SK-N-SH (cell line): ENCODE data around the gene CNNM3.

Experiments used
- CHD2 ChIP-seq: fragments of 150-350 bp; IDR thresholded peaks from 2 replicates; pipeline ENCODE4 v1.6.1; 2018; ENCODE audit warnings: low read length; ENCODE audit not compliant: partially characterized antibody
- EP300 ChIP-seq, 2 experiments: IDR thresholded peaks; 2 replicates each; pipeline versions ENCODE4 v1.4.0 to v1.6.1; 2012; ENCODE audit warnings: borderline replicate concordance in 1 of 2, low read depth in 1 of 2, low read length in 1 of 2
- EZH2phosphoT487 ChIP-seq: fragments of 200-600 bp; sonication (generic); IDR thresholded peaks from 2 replicates; pipeline ENCODE4 v1.6.1; 2017; ENCODE audit warnings: low read depth, mixed run types, mild to moderate bottlenecking, antibody characterized with exemption, moderate library complexity, borderline replicate concordance
- GABPA ChIP-seq: IDR thresholded peaks from 2 replicates; pipeline ENCODE4 v1.4.0; 2012; ENCODE audit warnings: low read depth, mild to moderate bottlenecking
- JUND ChIP-seq: IDR thresholded peaks from 2 replicates; pipeline ENCODE4 v1.4.0; 2012
- MAX ChIP-seq: IDR thresholded peaks from 2 replicates; pipeline ENCODE4 v1.4.0; 2012; ENCODE audit warnings: low read depth
- NRF1 ChIP-seq: IDR thresholded peaks from 2 replicates; pipeline ENCODE4 v1.6.1; 2012; ENCODE audit warnings: low read depth, mild to moderate bottlenecking, low read length
- PBX3 ChIP-seq: IDR thresholded peaks from 2 replicates; pipeline ENCODE4; 2012
- POLR2AphosphoS5 ChIP-seq: IDR thresholded peaks from 2 replicates; pipeline ENCODE4 v1.6.1; 2012; ENCODE audit warnings: low read depth, low read length
- SMC3 ChIP-seq: IDR thresholded peaks from 2 replicates; pipeline ENCODE4 v1.6.1; 2012; ENCODE audit warnings: low read depth, low read length, improper control_type of control experiment
- TEAD4 ChIP-seq: IDR thresholded peaks from 2 replicates; pipeline ENCODE4 v1.4.0; 2012; ENCODE audit warnings: mild to moderate bottlenecking, borderline replicate concordance; ENCODE audit not compliant: insufficient read depth
- TF ChIP-seq, protein P1 (sequence below): fragments of 200-600 bp; sonication (generic); IDR thresholded peaks from 2 replicates; pipeline ENCODE4 v1.6.1; 2017; ENCODE audit warnings: antibody characterized with exemption, mild to moderate bottlenecking, moderate library complexity
- TF ChIP-seq, protein P2 (sequence below): IDR thresholded peaks from 2 replicates; pipeline ENCODE4 v1.6.1; 2012; ENCODE audit warnings: mild to moderate bottlenecking, low read depth, low read length, moderate library complexity

GRCh38 chr2:96828874-96829273 lies 12.8 kb downstream of the CNNM3 start:
- TF ChIP-seq EZH2phosphoT487 (no peak), SMC3 (no peak), MAX (no peak), EP300 (IDR thresholded peaks at IDR 0.05; ENCODE audit: borderline replicate concordance in 1 of 2, low read depth in 1 of 2, low read length in 1 of 2) (no peak), GABPA (no peak), CHD2 (no peak), JUND (no peak), POLR2AphosphoS5 (no peak), NRF1 (no peak), PBX3 (no peak), TEAD4 (no peak)
- TF ChIP-seq, protein P1, sequence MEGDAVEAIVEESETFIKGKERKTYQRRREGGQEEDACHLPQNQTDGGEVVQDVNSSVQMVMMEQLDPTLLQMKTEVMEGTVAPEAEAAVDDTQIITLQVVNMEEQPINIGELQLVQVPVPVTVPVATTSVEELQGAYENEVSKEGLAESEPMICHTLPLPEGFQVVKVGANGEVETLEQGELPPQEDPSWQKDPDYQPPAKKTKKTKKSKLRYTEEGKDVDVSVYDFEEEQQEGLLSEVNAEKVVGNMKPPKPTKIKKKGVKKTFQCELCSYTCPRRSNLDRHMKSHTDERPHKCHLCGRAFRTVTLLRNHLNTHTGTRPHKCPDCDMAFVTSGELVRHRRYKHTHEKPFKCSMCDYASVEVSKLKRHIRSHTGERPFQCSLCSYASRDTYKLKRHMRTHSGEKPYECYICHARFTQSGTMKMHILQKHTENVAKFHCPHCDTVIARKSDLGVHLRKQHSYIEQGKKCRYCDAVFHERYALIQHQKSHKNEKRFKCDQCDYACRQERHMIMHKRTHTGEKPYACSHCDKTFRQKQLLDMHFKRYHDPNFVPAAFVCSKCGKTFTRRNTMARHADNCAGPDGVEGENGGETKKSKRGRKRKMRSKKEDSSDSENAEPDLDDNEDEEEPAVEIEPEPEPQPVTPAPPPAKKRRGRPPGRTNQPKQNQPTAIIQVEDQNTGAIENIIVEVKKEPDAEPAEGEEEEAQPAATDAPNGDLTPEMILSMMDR = no peak
- TF ChIP-seq, protein P2, sequence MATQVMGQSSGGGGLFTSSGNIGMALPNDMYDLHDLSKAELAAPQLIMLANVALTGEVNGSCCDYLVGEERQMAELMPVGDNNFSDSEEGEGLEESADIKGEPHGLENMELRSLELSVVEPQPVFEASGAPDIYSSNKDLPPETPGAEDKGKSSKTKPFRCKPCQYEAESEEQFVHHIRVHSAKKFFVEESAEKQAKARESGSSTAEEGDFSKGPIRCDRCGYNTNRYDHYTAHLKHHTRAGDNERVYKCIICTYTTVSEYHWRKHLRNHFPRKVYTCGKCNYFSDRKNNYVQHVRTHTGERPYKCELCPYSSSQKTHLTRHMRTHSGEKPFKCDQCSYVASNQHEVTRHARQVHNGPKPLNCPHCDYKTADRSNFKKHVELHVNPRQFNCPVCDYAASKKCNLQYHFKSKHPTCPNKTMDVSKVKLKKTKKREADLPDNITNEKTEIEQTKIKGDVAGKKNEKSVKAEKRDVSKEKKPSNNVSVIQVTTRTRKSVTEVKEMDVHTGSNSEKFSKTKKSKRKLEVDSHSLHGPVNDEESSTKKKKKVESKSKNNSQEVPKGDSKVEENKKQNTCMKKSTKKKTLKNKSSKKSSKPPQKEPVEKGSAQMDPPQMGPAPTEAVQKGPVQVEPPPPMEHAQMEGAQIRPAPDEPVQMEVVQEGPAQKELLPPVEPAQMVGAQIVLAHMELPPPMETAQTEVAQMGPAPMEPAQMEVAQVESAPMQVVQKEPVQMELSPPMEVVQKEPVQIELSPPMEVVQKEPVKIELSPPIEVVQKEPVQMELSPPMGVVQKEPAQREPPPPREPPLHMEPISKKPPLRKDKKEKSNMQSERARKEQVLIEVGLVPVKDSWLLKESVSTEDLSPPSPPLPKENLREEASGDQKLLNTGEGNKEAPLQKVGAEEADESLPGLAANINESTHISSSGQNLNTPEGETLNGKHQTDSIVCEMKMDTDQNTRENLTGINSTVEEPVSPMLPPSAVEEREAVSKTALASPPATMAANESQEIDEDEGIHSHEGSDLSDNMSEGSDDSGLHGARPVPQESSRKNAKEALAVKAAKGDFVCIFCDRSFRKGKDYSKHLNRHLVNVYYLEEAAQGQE = no peak
